Measurements from ENCODE around the gene ASZ1.

DNA sequence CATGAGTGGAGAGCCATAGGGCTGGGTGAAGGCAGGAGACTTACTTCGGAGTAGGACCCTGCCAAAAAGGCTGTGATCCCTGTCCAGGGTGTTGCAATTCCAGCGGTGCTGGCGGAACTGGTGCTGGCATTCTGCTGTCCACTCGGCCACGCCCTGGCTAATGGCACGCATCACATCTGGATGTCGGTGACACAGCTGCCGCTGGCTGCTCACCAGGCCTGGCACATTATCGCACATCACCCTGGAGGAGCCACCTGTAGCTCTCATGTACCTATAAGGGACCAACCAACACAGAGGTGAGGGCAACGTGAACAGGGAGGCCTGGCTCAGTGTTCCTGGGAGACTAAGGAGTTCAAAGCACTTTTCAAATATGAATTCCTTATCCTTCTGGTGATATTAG is 106.8 kb downstream of the ASZ1 start:
- TF ChIP-seq, protein P1, sequence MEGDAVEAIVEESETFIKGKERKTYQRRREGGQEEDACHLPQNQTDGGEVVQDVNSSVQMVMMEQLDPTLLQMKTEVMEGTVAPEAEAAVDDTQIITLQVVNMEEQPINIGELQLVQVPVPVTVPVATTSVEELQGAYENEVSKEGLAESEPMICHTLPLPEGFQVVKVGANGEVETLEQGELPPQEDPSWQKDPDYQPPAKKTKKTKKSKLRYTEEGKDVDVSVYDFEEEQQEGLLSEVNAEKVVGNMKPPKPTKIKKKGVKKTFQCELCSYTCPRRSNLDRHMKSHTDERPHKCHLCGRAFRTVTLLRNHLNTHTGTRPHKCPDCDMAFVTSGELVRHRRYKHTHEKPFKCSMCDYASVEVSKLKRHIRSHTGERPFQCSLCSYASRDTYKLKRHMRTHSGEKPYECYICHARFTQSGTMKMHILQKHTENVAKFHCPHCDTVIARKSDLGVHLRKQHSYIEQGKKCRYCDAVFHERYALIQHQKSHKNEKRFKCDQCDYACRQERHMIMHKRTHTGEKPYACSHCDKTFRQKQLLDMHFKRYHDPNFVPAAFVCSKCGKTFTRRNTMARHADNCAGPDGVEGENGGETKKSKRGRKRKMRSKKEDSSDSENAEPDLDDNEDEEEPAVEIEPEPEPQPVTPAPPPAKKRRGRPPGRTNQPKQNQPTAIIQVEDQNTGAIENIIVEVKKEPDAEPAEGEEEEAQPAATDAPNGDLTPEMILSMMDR (IDR thresholded peaks at IDR 0.05; ENCODE audit: low read depth, low read length, poor library complexity, severe bottlenecking), result no peak
- no peak for TF ChIP-seq EZH2phosphoT487 (IDR thresholded peaks at IDR 0.05; ENCODE audit: borderline replicate concordance, low read length)
